Measurements from ENCODE around the gene ZNF408. TPM values are rescaled to one million over a fixed set of nuclear protein-coding genes. Genes with fewer than 3 reads are reported as not detected.

The ZNF408 gene
- total and polyA plus RNA-seq, 2 of the 13 experiments (the other 11 are each of a cell fraction or from before 2014, with no cell fraction given): 11.2 to 12.5 TPM

- TF ChIP-seq, protein P1, sequence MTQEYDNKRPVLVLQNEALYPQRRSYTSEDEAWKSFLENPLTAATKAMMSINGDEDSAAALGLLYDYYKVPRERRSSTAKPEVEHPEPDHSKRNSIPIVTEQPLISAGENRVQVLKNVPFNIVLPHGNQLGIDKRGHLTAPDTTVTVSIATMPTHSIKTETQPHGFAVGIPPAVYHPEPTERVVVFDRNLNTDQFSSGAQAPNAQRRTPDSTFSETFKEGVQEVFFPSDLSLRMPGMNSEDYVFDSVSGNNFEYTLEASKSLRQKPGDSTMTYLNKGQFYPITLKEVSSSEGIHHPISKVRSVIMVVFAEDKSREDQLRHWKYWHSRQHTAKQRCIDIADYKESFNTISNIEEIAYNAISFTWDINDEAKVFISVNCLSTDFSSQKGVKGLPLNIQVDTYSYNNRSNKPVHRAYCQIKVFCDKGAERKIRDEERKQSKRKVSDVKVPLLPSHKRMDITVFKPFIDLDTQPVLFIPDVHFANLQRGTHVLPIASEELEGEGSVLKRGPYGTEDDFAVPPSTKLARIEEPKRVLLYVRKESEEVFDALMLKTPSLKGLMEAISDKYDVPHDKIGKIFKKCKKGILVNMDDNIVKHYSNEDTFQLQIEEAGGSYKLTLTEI (CRISPR knock-in tag; conservative IDR thresholded peaks at IDR 0.05): no peak
- TF ChIP-seq NBN (conservative IDR thresholded peaks at IDR 0.05) (no peak), BCL6 (CRISPR knock-in tag; IDR thresholded peaks at IDR 0.05) (peak; percentile 77), ZBTB42 (CRISPR knock-in tag; IDR thresholded peaks at IDR 0.05) (0 out of 2 replicates have a peak, but pooled peaks have one; percentile 21), ZBTB7A (CRISPR knock-in tag; IDR thresholded peaks at IDR 0.05) (peak; percentile 96), MLX (CRISPR knock-in tag; IDR thresholded peaks at IDR 0.05) (peak; percentile 77), MNT (IDR thresholded peaks at IDR 0.05) (no peak), ARNT2 (CRISPR knock-in tag; IDR thresholded peaks at IDR 0.05; ENCODE audit: low read depth) (0 out of 2 replicates have a peak, but pooled peaks have one; percentile 32), HCFC1 (IDR thresholded peaks at IDR 0.05; ENCODE audit: low read depth, low read length) (no peak), ARNTL (CRISPR knock-in tag; IDR thresholded peaks at IDR 0.05) (peak; percentile 92), ZNF432 (CRISPR knock-in tag; IDR thresholded peaks at IDR 0.05; ENCODE audit: borderline replicate concordance) (no peak), SRY (CRISPR knock-in tag; IDR thresholded peaks at IDR 0.05) (no peak; the same call in 1 of the 2 replicates), ZNF776 (CRISPR knock-in tag; IDR thresholded peaks at IDR 0.05) (no peak), MAZ (IDR thresholded peaks at IDR 0.05; ENCODE audit: borderline replicate concordance, low read depth, low read length) (peak; percentile 79; the same call in 1 of the 2 replicates), MAZ (CRISPR knock-in tag; IDR thresholded peaks at IDR 0.05; ENCODE audit: low read depth) (peak; percentile 92), ZNF605 (CRISPR knock-in tag; IDR thresholded peaks at IDR 0.05) (peak; percentile 94), ZBTB46 (CRISPR knock-in tag; IDR thresholded peaks at IDR 0.05; ENCODE audit: borderline replicate concordance) (no peak), ZNF263 (CRISPR knock-in tag; IDR thresholded peaks at IDR 0.05) (peak; percentile 63)
- TF ChIP-seq, protein P2, sequence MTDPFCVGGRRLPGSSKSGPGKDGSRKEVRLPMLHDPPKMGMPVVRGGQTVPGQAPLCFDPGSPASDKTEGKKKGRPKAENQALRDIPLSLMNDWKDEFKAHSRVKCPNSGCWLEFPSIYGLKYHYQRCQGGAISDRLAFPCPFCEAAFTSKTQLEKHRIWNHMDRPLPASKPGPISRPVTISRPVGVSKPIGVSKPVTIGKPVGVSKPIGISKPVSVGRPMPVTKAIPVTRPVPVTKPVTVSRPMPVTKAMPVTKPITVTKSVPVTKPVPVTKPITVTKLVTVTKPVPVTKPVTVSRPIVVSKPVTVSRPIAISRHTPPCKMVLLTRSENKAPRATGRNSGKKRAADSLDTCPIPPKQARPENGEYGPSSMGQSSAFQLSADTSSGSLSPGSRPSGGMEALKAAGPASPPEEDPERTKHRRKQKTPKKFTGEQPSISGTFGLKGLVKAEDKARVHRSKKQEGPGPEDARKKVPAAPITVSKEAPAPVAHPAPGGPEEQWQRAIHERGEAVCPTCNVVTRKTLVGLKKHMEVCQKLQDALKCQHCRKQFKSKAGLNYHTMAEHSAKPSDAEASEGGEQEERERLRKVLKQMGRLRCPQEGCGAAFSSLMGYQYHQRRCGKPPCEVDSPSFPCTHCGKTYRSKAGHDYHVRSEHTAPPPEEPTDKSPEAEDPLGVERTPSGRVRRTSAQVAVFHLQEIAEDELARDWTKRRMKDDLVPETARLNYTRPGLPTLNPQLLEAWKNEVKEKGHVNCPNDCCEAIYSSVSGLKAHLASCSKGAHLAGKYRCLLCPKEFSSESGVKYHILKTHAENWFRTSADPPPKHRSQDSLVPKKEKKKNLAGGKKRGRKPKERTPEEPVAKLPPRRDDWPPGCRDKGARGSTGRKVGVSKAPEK (CRISPR knock-in tag; IDR thresholded peaks at IDR 0.05; ENCODE audit: borderline replicate concordance): no peak; the same call in 1 of the 2 replicates
Measured at GRCh38 chr11:46718155-46719019, 17.6 kb downstream of the ZNF408 start (continued).
